IMR-90 (cell line): ENCODE data around the gene AGK. TPM values are rescaled to one million over a fixed set of nuclear protein-coding genes. Genes with fewer than 3 reads are reported as not detected.

Source experiments
- ATAC-seq: fragments of 200-7000 bp; cut with Tn5 transposase; 2 replicates; pipeline ENCODE4 v1.9.1; 2020; ENCODE audit warnings: low read depth, mild to moderate bottlenecking, moderate library complexity
- BruUV-seq: library from RNA; stranded (reverse); fragments of 400-500 nt; replicated peaks from 2 replicates; lab custom pipeline; 2021; lab: Mats Ljungman, UMichigan
- CTCF ChIA-PET: fragments of 300-600 bp; formaldehyde crosslinking; extraction: SDS; loops from one replicate; lab custom pipeline; 2021; ENCODE audit warnings: antibody characterized with exemption; lab: Yijun Ruan, JAX
- POLR2A ChIA-PET: fragments of 300-600 bp; sonication (Branson Sonifier 250); formaldehyde crosslinking; loops from one replicate; lab custom pipeline; 2022; ENCODE audit warnings: antibody characterized with exemption; ENCODE audit not compliant: unreplicated experiment; lab: Charles Lee
- DNase-seq: peaks from one replicate; pipeline ENCODE4 v3.0.0; 2013
- H2AFZ ChIP-seq: replicated peaks from 2 replicates; pipeline ENCODE3; 2013; ENCODE audit warnings: low read length, mild to moderate bottlenecking; ENCODE audit not compliant: poor library complexity
- H2AK5ac ChIP-seq: 2 replicates; pipeline ENCODE4 v1.6.1; 2013; ENCODE audit warnings: low read depth, low read length, inconsistent platforms
- H2AK9ac ChIP-seq: replicated peaks from 2 replicates; pipeline ENCODE3; 2013; ENCODE audit warnings: mild to moderate bottlenecking, low read depth, low read length, moderate library complexity; ENCODE audit not compliant: poor library complexity
- H2BK120ac ChIP-seq: 2 replicates; pipeline ENCODE4 v1.6.1; 2013; ENCODE audit warnings: low read depth, low read length, inconsistent platforms
- H2BK15ac ChIP-seq: 3 replicates; pipeline ENCODE4 v1.6.1; 2013; ENCODE audit warnings: low read depth, low read length, inconsistent platforms
- H2BK20ac ChIP-seq: 2 replicates; pipeline ENCODE4 v1.6.1; 2013; ENCODE audit warnings: low read depth, mild to moderate bottlenecking, inconsistent platforms, low read length, moderate library complexity
- H2BK5ac ChIP-seq: 2 replicates; pipeline ENCODE4 v1.6.1; 2013; ENCODE audit warnings: mild to moderate bottlenecking, low read depth, low read length, inconsistent platforms; ENCODE audit not compliant: poor library complexity, severe bottlenecking
- H3K14ac ChIP-seq: replicated peaks from 2 replicates; pipeline ENCODE4 v1.6.1; 2013; ENCODE audit warnings: low read depth, low read length, inconsistent platforms
- H3K18ac ChIP-seq: 2 replicates; pipeline ENCODE4 v1.6.1; 2013; ENCODE audit warnings: low read depth, low read length, control low read depth
- H3K23ac ChIP-seq: 2 replicates; pipeline ENCODE4 v1.6.1; 2013; ENCODE audit warnings: low read depth, low read length, inconsistent platforms
- H3K27ac ChIP-seq: 2 replicates; pipeline ENCODE4 v1.5.1; 2013; ENCODE audit warnings: mild to moderate bottlenecking, control low read depth, low read length; ENCODE audit not compliant: insufficient read depth
- H3K27me3 ChIP-seq: 2 replicates; pipeline ENCODE4 v1.6.1; 2013; ENCODE audit warnings: low read length; ENCODE audit not compliant: control insufficient read depth, insufficient read depth
- H3K36me3 ChIP-seq: 2 replicates; pipeline ENCODE4 v1.6.1; 2013; ENCODE audit warnings: low read length, mixed read lengths; ENCODE audit not compliant: control insufficient read depth, insufficient read depth
- H3K4ac ChIP-seq: 2 replicates; pipeline ENCODE4 v1.6.1; 2013; ENCODE audit warnings: low read depth, low read length, inconsistent platforms
- H3K4me1 ChIP-seq: 2 replicates; pipeline ENCODE4 v1.6.1; 2013; ENCODE audit warnings: low read length, mixed read lengths; ENCODE audit not compliant: control insufficient read depth, insufficient read depth
- H3K4me2 ChIP-seq: 2 replicates; pipeline ENCODE4 v1.6.1; 2013; ENCODE audit warnings: low read depth, mild to moderate bottlenecking, control low read depth, low read length, moderate library complexity
- H3K4me3 ChIP-seq: 2 replicates; pipeline ENCODE4 v1.5.1; 2013; ENCODE audit warnings: low read depth, mild to moderate bottlenecking, control low read depth, low read length, moderate library complexity; ENCODE audit not compliant: insufficient read depth
- H3K56ac ChIP-seq: 2 replicates; pipeline ENCODE4 v1.6.1; 2013; ENCODE audit warnings: low read length, inconsistent platforms; ENCODE audit not compliant: insufficient read depth; ENCODE audit errors: extremely low read depth
- H3K79me1 ChIP-seq, 2 experiments: 2 replicates each; pipeline ENCODE4 v1.6.1; 2013; ENCODE audit warnings: low read length in 2 of 2, inconsistent platforms in 1 of 2, low read depth in 1 of 2
- H3K9ac ChIP-seq: 2 replicates; pipeline ENCODE4 v1.6.1; 2013; ENCODE audit warnings: low read depth, low read length, control low read depth
- H3K9me1 ChIP-seq: 2 replicates; pipeline ENCODE4 v1.6.1; 2013; ENCODE audit warnings: low read length, inconsistent platforms; ENCODE audit not compliant: insufficient read depth
- H3K9me3 ChIP-seq: 2 replicates; pipeline ENCODE4 v1.6.1; 2013; ENCODE audit warnings: low read length; ENCODE audit not compliant: control insufficient read depth, insufficient read depth
- H4K20me1 ChIP-seq: 2 replicates; pipeline ENCODE4 v1.6.1; 2013; ENCODE audit warnings: low read length, inconsistent platforms; ENCODE audit not compliant: insufficient read depth
- H4K5ac ChIP-seq: 2 replicates; pipeline ENCODE4 v1.6.1; 2013; ENCODE audit warnings: mild to moderate bottlenecking, low read depth, low read length, control low read depth
- H4K8ac ChIP-seq, 2 experiments: 2 replicates each; pipeline ENCODE4 v1.6.1; 2013; ENCODE audit warnings: low read depth in 2 of 2, low read length in 2 of 2, control low read depth in 1 of 2, inconsistent platforms in 1 of 2
- H4K91ac ChIP-seq: 2 replicates; pipeline ENCODE4 v1.6.1; 2013; ENCODE audit warnings: low read depth, low read length, inconsistent platforms; ENCODE audit not compliant: insufficient read depth
- MAZ ChIP-seq: IDR thresholded peaks from 2 replicates; pipeline ENCODE4 v1.6.1; 2012; ENCODE audit warnings: low read depth, mild to moderate bottlenecking, low read length, improper control_type of control experiment, moderate library complexity, borderline replicate concordance
- RCOR1 ChIP-seq: IDR thresholded peaks from 2 replicates; pipeline ENCODE4 v1.6.1; 2012; ENCODE audit warnings: mild to moderate bottlenecking, low read length, improper control_type of control experiment; ENCODE audit not compliant: insufficient replicate concordance
- WGBS, 2 experiments: methylation state at CpG; one replicate each; pipeline versions ENCODE4 v1.1.5 to v1.1.7; 2013; ENCODE audit warnings: missing lambda C conversion rate in 2 of 2; ENCODE audit not compliant: insufficient read length in 1 of 2; ENCODE audit errors: extremely low coverage in 2 of 2; 5-methylcytosine and 5-hydroxymethylcytosine counted together
- dilution Hi-C: fragments of 300-500 bp; cut with HindIII; formaldehyde crosslinking; loops from one replicate; pipeline ENCODE4 v1.14.3; 2018; ENCODE audit warnings: low sequenced_read_pairs; ENCODE audit not compliant: unreplicated experiment
- in situ Hi-C: fragments of 300-500 bp; cut with MboI; formaldehyde crosslinking; loops from 3 replicates; pipeline ENCODE4 v1.14.3; 2019; ENCODE audit warnings: low sequenced_read_pairs, inconsistent platforms, mixed read lengths
- intact Hi-C: fragments of 100-400 bp; cut with micrococcal nuclease; formaldehyde crosslinking; loops from 2 replicates; pipeline ENCODE4 v1.10.0; 2022
- polyA plus RNA-seq, 3 experiments: library from polyadenylated mRNA; depleted of rRNA; stranded (reverse); fragments of >200 nt; gene quantifications; 2 replicates each; pipeline ENCODE4 v1.2.3, GENCODE V29; 2012; ENCODE audit warnings: low replicate concordance in 1 of 3
- total RNA-seq: library from RNA; depleted of rRNA; stranded (reverse); fragments of >200 nt; gene quantifications from 2 replicates; pipeline ENCODE4 v1.2.3, GENCODE V29; 2012
- TF ChIP-seq, protein P1 (sequence below): conservative IDR thresholded peaks from 2 replicates; pipeline ENCODE4 v1.5.1; 2012; ENCODE audit warnings: mild to moderate bottlenecking, low read depth, low read length, improper control_type of control experiment

The AGK gene
- total and polyA plus RNA-seq, 2 of the 4 experiments (the other 2 are of a cell fraction), result 35.5 to 37.3 TPM

- no peak overlapping the region for H2BK5ac ChIP-seq
- peaks cover 1% of the 10 kb centered on the region; the same call in 1 of the 2 replicates for H3K4me1 ChIP-seq
- H3K4me2 ChIP-seq, result peak overlapping the region; percentile 63
- H3K36me3 ChIP-seq, result no peaks in the 10 kb centered on the region
- H2BK120ac ChIP-seq, result no peak overlapping the region
- TF ChIP-seq RCOR1 (no peak), MAZ (0 out of 2 replicates have a peak, but pooled peaks have one; percentile 10)
- TF ChIP-seq, protein P1, sequence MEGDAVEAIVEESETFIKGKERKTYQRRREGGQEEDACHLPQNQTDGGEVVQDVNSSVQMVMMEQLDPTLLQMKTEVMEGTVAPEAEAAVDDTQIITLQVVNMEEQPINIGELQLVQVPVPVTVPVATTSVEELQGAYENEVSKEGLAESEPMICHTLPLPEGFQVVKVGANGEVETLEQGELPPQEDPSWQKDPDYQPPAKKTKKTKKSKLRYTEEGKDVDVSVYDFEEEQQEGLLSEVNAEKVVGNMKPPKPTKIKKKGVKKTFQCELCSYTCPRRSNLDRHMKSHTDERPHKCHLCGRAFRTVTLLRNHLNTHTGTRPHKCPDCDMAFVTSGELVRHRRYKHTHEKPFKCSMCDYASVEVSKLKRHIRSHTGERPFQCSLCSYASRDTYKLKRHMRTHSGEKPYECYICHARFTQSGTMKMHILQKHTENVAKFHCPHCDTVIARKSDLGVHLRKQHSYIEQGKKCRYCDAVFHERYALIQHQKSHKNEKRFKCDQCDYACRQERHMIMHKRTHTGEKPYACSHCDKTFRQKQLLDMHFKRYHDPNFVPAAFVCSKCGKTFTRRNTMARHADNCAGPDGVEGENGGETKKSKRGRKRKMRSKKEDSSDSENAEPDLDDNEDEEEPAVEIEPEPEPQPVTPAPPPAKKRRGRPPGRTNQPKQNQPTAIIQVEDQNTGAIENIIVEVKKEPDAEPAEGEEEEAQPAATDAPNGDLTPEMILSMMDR, result no peak
- no peak overlapping the region for H3K4ac ChIP-seq
- ATAC-seq, result peak; percentile 66
- H3K27ac ChIP-seq, result peak overlapping the region; percentile 37; the same call in 1 of the 2 replicates
- peak overlapping the region; percentile 94 for H2AFZ ChIP-seq
- no peak overlapping the region for H3K23ac ChIP-seq
- ChIA-PET POLR2A (no interaction called here), CTCF (no interaction called here)
- no peaks in the 10 kb centered on the region for H3K9me3 ChIP-seq
- no peak overlapping the region for H3K14ac ChIP-seq
- no TSS peak for BruUV-seq
- no peak overlapping the region for H2BK20ac ChIP-seq
- no peak overlapping the region for H4K91ac ChIP-seq
- no peaks in the 10 kb centered on the region for H3K9me1 ChIP-seq
- H4K20me1 ChIP-seq, result no peaks in the 10 kb centered on the region; the same call in 1 of the 2 replicates
- no peak for DNase-seq
- in situ Hi-C loops, result no loop called here
- H3K79me1 ChIP-seq, result peaks cover 8% of the 10 kb centered on the region in 2 experiments; a peak in 2 of 4 replicates
- peaks cover 3% of the 10 kb centered on the region; the same call in 1 of the 2 replicates for H3K27me3 ChIP-seq
- peak overlapping the region; percentile 64 for H3K9ac ChIP-seq
- no peak overlapping the region for H3K18ac ChIP-seq
- no peak overlapping the region for H2AK9ac ChIP-seq
- no peak overlapping the region for H4K8ac ChIP-seq
- H2BK15ac ChIP-seq, result no peak overlapping the region
- dilution Hi-C loops, result no loop called here
- no peak overlapping the region for H4K5ac ChIP-seq
- H3K56ac ChIP-seq, result no peak overlapping the region
- intact Hi-C loops, result loop anchor here (2.0 kb wide), 1 partner anchor 37 kb away; the partner anchor contains the start of gene SSBP1
- 2% methylated on average over 19 of the region's 59 CpGs; no CpG with 5 or more reads in 1 of the 2 experiments for WGBS, 2 experiments
- peak overlapping the region; percentile 88 for H3K4me3 ChIP-seq
- H2AK5ac ChIP-seq, result no peak overlapping the region
These were observed 150.4 kb downstream of the AGK start for GRCh38 chr7:141701489-141702046.
